B cell (primary cell): ENCODE measurements around the gene IGFL2.

Source experiments
- CTCF ChIP-seq: fragments of 200-600 bp; IDR thresholded peaks from one replicate; pipeline ENCODE4 v1.8.0; 2022; ENCODE audit warnings: antibody characterized with exemption, mild to moderate bottlenecking
- EZH2 ChIP-seq: IDR thresholded peaks from 2 replicates; pipeline ENCODE4 v1.6.1; 2012; ENCODE audit warnings: borderline replicate concordance, low read depth, mild to moderate bottlenecking, moderate library complexity, low read length; ENCODE audit not compliant: insufficient read depth, poor library complexity, severe bottlenecking

GRCh38 chr19:46193678-46194077 lies 45.6 kb downstream of the IGFL2 start:
- TF ChIP-seq CTCF: no peak
- no peak for TF ChIP-seq EZH2
